ENCODE measurements around the gene SFI1. TPM values are rescaled to one million over a fixed set of nuclear protein-coding genes. Genes with fewer than 3 reads are reported as not detected.

SFI1 gene
- total and polyA plus RNA-seq, 2 of the 8 experiments (the other 6 are each of a cell fraction or from before 2014, with no cell fraction given) = 10.4 to 30.1 TPM

DNA sequence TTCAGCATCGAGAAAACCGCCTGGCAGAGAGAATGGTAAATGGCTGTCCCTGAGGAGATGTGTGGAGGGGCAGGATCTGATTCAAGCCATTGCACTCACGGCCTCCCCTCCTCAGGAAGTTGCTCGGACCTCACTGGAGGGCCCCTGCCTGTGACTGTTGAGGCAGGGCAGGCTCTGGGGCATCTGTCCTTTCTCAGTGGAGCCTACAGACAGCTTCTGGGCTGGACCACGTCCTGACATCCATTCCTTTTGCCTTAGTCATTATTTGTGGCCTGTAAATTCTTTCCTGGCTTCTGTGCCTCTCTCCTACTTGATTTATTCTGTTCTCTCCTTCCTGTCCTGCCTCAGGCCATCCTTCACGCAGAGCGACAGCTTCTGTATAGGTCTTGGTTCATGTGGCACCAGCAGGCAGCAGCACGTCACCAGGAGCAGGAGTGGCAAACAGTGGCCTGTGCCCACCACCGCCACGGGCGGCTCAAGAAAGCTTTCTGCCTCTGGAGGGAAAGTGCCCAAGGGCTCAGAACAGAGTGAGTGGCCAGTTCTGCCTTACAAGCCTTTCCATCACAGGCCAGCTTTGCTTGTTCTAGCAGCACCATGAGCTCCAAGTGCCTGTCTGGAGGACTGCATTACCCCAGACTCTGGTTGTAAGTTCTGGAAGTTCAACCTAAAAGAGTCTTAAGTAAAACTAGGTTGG lies 106.1 kb downstream of the SFI1 start:
- H3K27me3 ChIP-seq (replicated peaks in 1 of 4; ENCODE audit: control insufficient read depth in 3 of 4, extremely low read depth in 1 of 4, insufficient read depth in 3 of 4, low read length in 3 of 4) = no peaks in the 10 kb centered on the region
- H2BK20ac ChIP-seq (ENCODE audit: low read length) = no peak overlapping the region
- no peak for DNase-seq (ENCODE audit: low read depth in 1 of 2, low spot score in 2 of 2)
- H3K79me2 ChIP-seq (ENCODE audit: control insufficient read depth in 1 of 2, insufficient read depth in 2 of 2, low read length in 2 of 2) = no peaks in the 10 kb centered on the region
- no peak overlapping the region for H2AFZ ChIP-seq (ENCODE audit: low read length)
- peaks cover 0 to 3% (median 0%) of the 10 kb centered on the region in 4 experiments; a peak in 1 of 8 replicates for H3K36me3 ChIP-seq (ENCODE audit: control insufficient read depth in 2 of 4, insufficient read depth in 4 of 4, low read length in 3 of 4)
- no peak overlapping the region for H2BK15ac ChIP-seq (ENCODE audit: low read length)
- H3K4me3 ChIP-seq (ENCODE audit: extremely low read depth in 1 of 4, insufficient read depth in 2 of 4, low read depth in 3 of 4, low read length in 4 of 4) = no peak overlapping the region
- H3K9me3 ChIP-seq (ENCODE audit: insufficient read depth in 2 of 2, low read depth in 1 of 2, low read length in 1 of 2) = no peaks in the 10 kb centered on the region
- H2BK12ac ChIP-seq (ENCODE audit: low read depth, low read length) = no peak overlapping the region
- H4K20me1 ChIP-seq (replicated peaks in 1 of 2; ENCODE audit: control insufficient read depth in 1 of 2, insufficient read depth in 2 of 2, low read length in 2 of 2) = peaks cover 2% of the 10 kb centered on the region in 2 experiments
- no peak overlapping the region for H4K5ac ChIP-seq (ENCODE audit: insufficient read length, low read depth, low read length)
- no peak overlapping the region for H3K4me2 ChIP-seq (ENCODE audit: insufficient read depth in 1 of 2, low read depth in 2 of 2, low read length in 2 of 2)
- no peak overlapping the region for H4K91ac ChIP-seq (replicated peaks; ENCODE audit: insufficient read length, low read length)
- no peak overlapping the region for H3K27ac ChIP-seq (ENCODE audit: low read depth, low read length)
- H3K23ac ChIP-seq (ENCODE audit: insufficient read length) = no peak overlapping the region
- no peak for FAIRE-seq
- no peak overlapping the region for H2BK120ac ChIP-seq (replicated peaks; ENCODE audit: low read depth, low read length)
- H3K56ac ChIP-seq (replicated peaks; ENCODE audit: insufficient read length, low read depth, low read length) = no peak overlapping the region
- ChIA-PET POLR2A (ENCODE audit: partially characterized antibody) (interaction anchor here (5.0 kb wide), 1 partner anchor 12 kb away, joined by 30 read pairs; no protein-coding TSS in a partner anchor), CTCF (ENCODE audit: partially characterized antibody) (interaction anchor here (1.6 to 2.3 kb wide), 2 partner anchors 11 to 18 kb away, joined by 5 to 13 read pairs; no protein-coding TSS in a partner anchor)
- no peaks in the 10 kb centered on the region for H3K4me1 ChIP-seq (replicated peaks in 1 of 4; ENCODE audit: control insufficient read depth in 3 of 4, insufficient read depth in 4 of 4, low read length in 3 of 4)
- H3K14ac ChIP-seq (ENCODE audit: insufficient read length) = no peak overlapping the region
- H4K8ac ChIP-seq (ENCODE audit: extremely low read depth, insufficient read depth, low read length) = no peak overlapping the region
- no peaks in the 10 kb centered on the region for H3K79me1 ChIP-seq (ENCODE audit: low read depth, low read length)
- H3K4ac ChIP-seq (replicated peaks; ENCODE audit: insufficient read length, low read depth, low read length) = no peak overlapping the region
- no peaks in the 10 kb centered on the region for H3K23me2 ChIP-seq (ENCODE audit: low read depth, low read length)
- no peak overlapping the region for H3K9ac ChIP-seq (replicated peaks in 1 of 4; ENCODE audit: extremely low read depth in 1 of 4, low read depth in 3 of 4, low read length in 3 of 4)
- H2BK5ac ChIP-seq (ENCODE audit: low read depth, low read length) = no peak overlapping the region
- H3K18ac ChIP-seq (ENCODE audit: extremely low read depth, low read length) = no peak overlapping the region
- no peak overlapping the region for H2AK5ac ChIP-seq (ENCODE audit: low read depth, low read length)
- WGBS, 2 experiments (ENCODE audit: extremely low coverage in 1 of 2, insufficient coverage in 1 of 2, insufficient read length in 1 of 2, insufficient replicate concordance in 2 of 2, low coverage in 1 of 2, low lambda C conversion rate in 2 of 2, missing lambda C conversion rate in 1 of 2) = 90% methylated on average over 11 of the region's 11 CpGs; no CpG with 5 or more reads in 1 of the 2 experiments
- TF ChIP-seq ZNF274 (IDR thresholded peaks at IDR 0.05; ENCODE audit: borderline replicate concordance, extremely low read depth, low read length) = no peak
- TF ChIP-seq CHD1 (IDR thresholded peaks at IDR 0.05; ENCODE audit: low read depth, low read length) = no peak
- TF ChIP-seq SIX5 (IDR thresholded peaks at IDR 0.05; ENCODE audit: low read depth, low read length) = no peak
- TF ChIP-seq CEBPB (IDR thresholded peaks at IDR 0.05; ENCODE audit: low read depth, low read length) = no peak
- TF ChIP-seq, protein P1, sequence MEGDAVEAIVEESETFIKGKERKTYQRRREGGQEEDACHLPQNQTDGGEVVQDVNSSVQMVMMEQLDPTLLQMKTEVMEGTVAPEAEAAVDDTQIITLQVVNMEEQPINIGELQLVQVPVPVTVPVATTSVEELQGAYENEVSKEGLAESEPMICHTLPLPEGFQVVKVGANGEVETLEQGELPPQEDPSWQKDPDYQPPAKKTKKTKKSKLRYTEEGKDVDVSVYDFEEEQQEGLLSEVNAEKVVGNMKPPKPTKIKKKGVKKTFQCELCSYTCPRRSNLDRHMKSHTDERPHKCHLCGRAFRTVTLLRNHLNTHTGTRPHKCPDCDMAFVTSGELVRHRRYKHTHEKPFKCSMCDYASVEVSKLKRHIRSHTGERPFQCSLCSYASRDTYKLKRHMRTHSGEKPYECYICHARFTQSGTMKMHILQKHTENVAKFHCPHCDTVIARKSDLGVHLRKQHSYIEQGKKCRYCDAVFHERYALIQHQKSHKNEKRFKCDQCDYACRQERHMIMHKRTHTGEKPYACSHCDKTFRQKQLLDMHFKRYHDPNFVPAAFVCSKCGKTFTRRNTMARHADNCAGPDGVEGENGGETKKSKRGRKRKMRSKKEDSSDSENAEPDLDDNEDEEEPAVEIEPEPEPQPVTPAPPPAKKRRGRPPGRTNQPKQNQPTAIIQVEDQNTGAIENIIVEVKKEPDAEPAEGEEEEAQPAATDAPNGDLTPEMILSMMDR (IDR thresholded peaks at IDR 0.05; ENCODE audit: control extremely low read depth in 1 of 3, insufficient read depth in 1 of 3, low read depth in 1 of 3, low read length in 3 of 3) = no peak
- TF ChIP-seq JUN (IDR thresholded peaks at IDR 0.05; ENCODE audit: low read depth, low read length) = no peak
- no peak for TF ChIP-seq TBP (IDR thresholded peaks at IDR 0.05; ENCODE audit: low read depth, low read length)
- TF ChIP-seq RFX5 (IDR thresholded peaks at IDR 0.05; ENCODE audit: borderline replicate concordance, low read depth, low read length) = no peak
- TF ChIP-seq TCF12 (IDR thresholded peaks at IDR 0.05; ENCODE audit: low read depth, low read length) = no peak
- no peak for TF ChIP-seq EP300 (IDR thresholded peaks at IDR 0.05; ENCODE audit: borderline replicate concordance in 1 of 2, low read depth in 2 of 2, low read length in 2 of 2)
